AG08396 (cell line): ENCODE measurements around the gene MYH3.
"Not testable (repeated sequence)": the region's sequence is repeated elsewhere in the genome, so short reads cannot be mapped to it uniquely, and the experiment has no call there.

Source experiments
- DNase-seq: peaks from one replicate; pipeline ENCODE4 v3.0.0; 2012; ENCODE audit warnings: low spot score, mixed read lengths

The MYH3 gene

GRCh38 chr17:10657148-10657547 lies at the start of gene MYH3:
Gene MYH3 (minus strand): TSS chr17:10657309. CDS start chr17:10655064, 2,245 bp downstream.
- DNase-seq, result no peak

GRCh38 chr17:10705727-10706126 lies 48.6 kb upstream of the MYH3 start:
- DNase-seq, result no peak

- peak; percentile 10 for DNase-seq
Observed at GRCh38 chr17:10702574-10702973, 45.5 kb upstream of the MYH3 start.

GRCh38 chr17:10699856-10700255 lies 42.7 kb upstream of the MYH3 start:
- no peak for DNase-seq

- DNase-seq, result peak; percentile 22
Observed at GRCh38 chr17:10698096-10698818, 41.1 kb upstream of the MYH3 start.

- DNase-seq, result peak; percentile 94
Observed at GRCh38 chr17:10697092-10698081, 40.3 kb upstream of the MYH3 start, which contains the start of the genes ADPRM and SCO1. Gene ADPRM (plus strand): TSS chr17:10697594. CDS start chr17:10704927, 7,333 bp downstream. Gene SCO1 (minus strand): TSS chr17:10697533. CDS start chr17:10697507, 26 bp downstream.

GRCh38 chr17:10695875-10696407 lies 38.8 kb upstream of the MYH3 start:
- DNase-seq, result not testable (repeated sequence)

GRCh38 chr17:10687499-10687898 lies 30.4 kb upstream of the MYH3 start:
- DNase-seq, result no peak

- DNase-seq, result peak; percentile 28
Observed at GRCh38 chr17:10683853-10684252, 26.7 kb upstream of the MYH3 start.

- peak; percentile 17 for DNase-seq
Observed at GRCh38 chr17:10681866-10682446, 24.8 kb upstream of the MYH3 start.

GRCh38 chr17:10674704-10675103 lies 17.6 kb upstream of the MYH3 start:
- DNase-seq, result no peak

- DNase-seq, result no peak
Observed at GRCh38 chr17:10673312-10673711, 16.2 kb upstream of the MYH3 start.

GRCh38 chr17:10668775-10669174 lies 11.7 kb upstream of the MYH3 start:
- peak; percentile 62 for DNase-seq

GRCh38 chr17:10666906-10667305 lies 9.8 kb upstream of the MYH3 start:
- DNase-seq, result no peak

- no peak for DNase-seq
Observed at GRCh38 chr17:10664571-10664970, 7.5 kb upstream of the MYH3 start.

GRCh38 chr17:10663231-10663630 lies 6.1 kb upstream of the MYH3 start:
- no peak for DNase-seq

GRCh38 chr17:10661437-10661836 lies 4.3 kb upstream of the MYH3 start:
- no peak for DNase-seq

- DNase-seq, result no peak
Observed at GRCh38 chr17:10657879-10658278, 770 bp upstream of the MYH3 start.

- no peak for DNase-seq
Observed at GRCh38 chr17:10653987-10654386, 3.1 kb downstream of the MYH3 start.

GRCh38 chr17:10652984-10653659 lies 4.0 kb downstream of the MYH3 start:
- DNase-seq, result no peak

GRCh38 chr17:10651927-10652326 lies 5.2 kb downstream of the MYH3 start:
- no peak for DNase-seq
